Activated CD4-positive, alpha-beta memory T cell treated with anti-CD3 and anti-CD28 coated beads, Interleukin-2, amount 10 ng/mL, durations not matched to agents 7 days and 5 days (primary cell): Measurements from ENCODE around the gene ACVR1B. TPM values are rescaled to one million over a fixed set of nuclear protein-coding genes. Genes with fewer than 3 reads are reported as not detected.
A peak's percentile ranks its signal among the peaks of the same experiment; 100 is the strongest.

ENCODE experiments used
- CTCF ChIA-PET: fragments of 350-600 bp; sonication (Branson Sonifier 250); formaldehyde crosslinking; loops from one replicate; lab custom pipeline; 2021; ENCODE audit warnings: antibody characterized with exemption, inconsistent platforms; lab: Charles Lee
- POLR2A ChIA-PET: fragments of 350-600 bp; sonication (Branson Sonifier 250); formaldehyde crosslinking; loops from one replicate; lab custom pipeline; 2021; ENCODE audit warnings: antibody characterized with exemption; lab: Charles Lee
- DNase-seq: peaks from one replicate; pipeline ENCODE4 v3.0.0-alpha.2; 2020
- H3K27ac Mint-ChIP-seq: one replicate; pipeline ENCODE4 v1.8.0; 2021; ENCODE audit warnings: mild to moderate bottlenecking, mixed read lengths
- H3K27me3 Mint-ChIP-seq: one replicate; pipeline ENCODE4 v1.8.0; 2021; ENCODE audit warnings: mixed read lengths
- H3K36me3 Mint-ChIP-seq: one replicate; pipeline ENCODE4 v1.8.0; 2021; ENCODE audit warnings: low read depth, mixed read lengths
- H3K4me1 Mint-ChIP-seq: one replicate; pipeline ENCODE4 v1.8.0; 2021; ENCODE audit warnings: mixed read lengths
- H3K4me3 Mint-ChIP-seq: one replicate; pipeline ENCODE4 v1.8.0; 2021; ENCODE audit warnings: mild to moderate bottlenecking, mixed read lengths
- H3K9me3 Mint-ChIP-seq: one replicate; pipeline ENCODE4 v1.8.0; 2021; ENCODE audit warnings: mixed read lengths
- total RNA-seq, 2 experiments: library from RNA; stranded (reverse); gene quantifications; one replicate each; pipeline ENCODE4 v1.2.3, GENCODE V29; 2021

ACVR1B gene
- total RNA-seq, 2 experiments from 2014 or later: 4.5 to 5.2 TPM

DNA sequence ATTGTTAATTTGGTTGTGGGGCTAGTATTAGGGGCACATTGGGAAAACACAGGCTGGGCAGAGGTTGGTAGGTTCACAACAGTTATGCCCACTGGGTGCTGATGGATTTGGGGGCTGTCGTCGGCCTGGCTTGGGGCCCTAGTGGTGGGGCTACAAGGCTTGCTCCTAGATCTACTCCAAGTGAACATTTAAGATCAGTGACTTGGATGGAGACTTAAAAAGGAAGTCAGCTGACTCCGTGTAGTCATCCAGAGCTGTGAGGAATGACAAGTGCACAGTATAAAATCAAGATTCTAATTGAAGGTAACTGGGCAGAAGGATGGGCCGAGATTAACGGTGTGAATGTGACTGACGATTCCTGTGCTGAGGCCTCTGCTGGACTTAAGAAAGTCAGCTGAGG lies 86.9 kb downstream of the ACVR1B start:
- CTCF ChIA-PET: interaction anchor here (1.1 to 9.2 kb wide), 3 partner anchors 13 to 30 kb away, joined by 5 to 67 read pairs (median 5); no protein-coding TSS in a partner anchor
- Mint-ChIP-seq H3K9me3 (no peaks in the 10 kb centered on the region), H3K27me3 (peaks cover 16% of the 10 kb centered on the region), H3K4me3 (peak overlapping the region; percentile 31), H3K36me3 (no peaks in the 10 kb centered on the region), H3K27ac (no peak overlapping the region), H3K4me1 (peaks cover 43% of the 10 kb centered on the region)
- POLR2A ChIA-PET: interaction anchor here (2.2 to 4.0 kb wide), 2 partner anchors 13 kb away, joined by 7 to 22 read pairs; partner anchors contain the start of gene NR4A1
- no peak for DNase-seq

DNA sequence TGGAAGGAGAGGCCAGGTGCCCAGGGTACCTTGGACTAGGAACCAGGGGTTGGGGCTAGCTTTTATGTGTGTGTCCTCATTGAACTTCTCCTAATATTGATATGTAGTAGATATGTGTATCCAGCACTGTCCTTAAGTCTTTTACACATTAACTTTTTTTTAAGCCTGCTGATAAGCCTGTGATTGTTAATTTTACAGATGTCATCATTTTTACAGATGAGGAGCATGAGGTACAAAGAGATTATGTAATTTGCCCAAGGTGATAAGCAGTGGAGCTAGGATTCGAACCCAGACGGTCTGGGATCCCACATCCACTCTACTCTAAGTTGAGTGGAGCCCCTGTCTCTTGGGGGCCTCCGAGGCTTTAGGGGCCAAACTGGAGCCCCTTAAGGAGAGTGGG lies 89.5 kb downstream of the ACVR1B start:
- ChIA-PET POLR2A (interaction anchor here (1.5 kb wide), 1 partner anchor 16 kb away, joined by 4 read pairs; no protein-coding TSS in a partner anchor), CTCF (interaction anchor here (1.7 to 9.2 kb wide), 2 partner anchors 10 to 15 kb away, joined by 4 to 67 read pairs; no protein-coding TSS in a partner anchor)
- DNase-seq: no peak
- Mint-ChIP-seq H3K4me3 (no peak overlapping the region), H3K36me3 (no peaks in the 10 kb centered on the region), H3K27ac (no peak overlapping the region), H3K4me1 (peaks cover 35% of the 10 kb centered on the region), H3K9me3 (no peaks in the 10 kb centered on the region), H3K27me3 (peaks cover 3% of the 10 kb centered on the region)

DNA sequence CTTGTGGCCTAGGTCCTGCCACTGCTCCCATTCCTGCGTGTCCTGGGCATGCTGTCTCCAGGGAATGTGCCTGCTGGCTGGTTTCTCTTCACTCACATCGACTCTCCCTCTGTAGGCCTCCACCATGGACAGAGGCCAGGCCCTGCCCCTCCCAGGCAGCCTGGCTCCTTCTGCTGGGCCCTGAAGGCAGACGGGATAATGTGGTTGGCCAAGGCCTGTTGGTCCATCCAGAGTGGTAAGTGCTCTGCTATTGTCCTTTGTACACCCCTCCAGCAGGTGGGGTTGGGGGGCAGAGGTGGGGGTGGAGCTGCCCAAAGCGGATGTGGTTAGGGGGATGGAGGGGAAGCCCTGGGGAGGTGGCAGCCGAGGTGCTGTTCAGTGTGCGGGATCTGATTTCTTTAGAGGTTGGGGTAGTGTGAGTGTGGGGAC lies 90.2 kb downstream of the ACVR1B start:
- H3K27ac Mint-ChIP-seq: peak overlapping the region; percentile 58
- no peaks in the 10 kb centered on the region for H3K9me3 Mint-ChIP-seq
- POLR2A ChIA-PET: interaction anchor here (1.5 kb wide), 1 partner anchor 16 kb away, joined by 4 read pairs; no protein-coding TSS in a partner anchor
- DNase-seq: peak; percentile 36
- CTCF ChIA-PET: interaction anchor here (4.8 to 9.2 kb wide), 2 partner anchors 16 kb away, joined by 33 to 67 read pairs; no protein-coding TSS in a partner anchor
- no peak overlapping the region for H3K4me3 Mint-ChIP-seq
- peaks cover 34% of the 10 kb centered on the region for H3K4me1 Mint-ChIP-seq
- no peaks in the 10 kb centered on the region for H3K36me3 Mint-ChIP-seq
- no peaks in the 10 kb centered on the region for H3K27me3 Mint-ChIP-seq

DNA sequence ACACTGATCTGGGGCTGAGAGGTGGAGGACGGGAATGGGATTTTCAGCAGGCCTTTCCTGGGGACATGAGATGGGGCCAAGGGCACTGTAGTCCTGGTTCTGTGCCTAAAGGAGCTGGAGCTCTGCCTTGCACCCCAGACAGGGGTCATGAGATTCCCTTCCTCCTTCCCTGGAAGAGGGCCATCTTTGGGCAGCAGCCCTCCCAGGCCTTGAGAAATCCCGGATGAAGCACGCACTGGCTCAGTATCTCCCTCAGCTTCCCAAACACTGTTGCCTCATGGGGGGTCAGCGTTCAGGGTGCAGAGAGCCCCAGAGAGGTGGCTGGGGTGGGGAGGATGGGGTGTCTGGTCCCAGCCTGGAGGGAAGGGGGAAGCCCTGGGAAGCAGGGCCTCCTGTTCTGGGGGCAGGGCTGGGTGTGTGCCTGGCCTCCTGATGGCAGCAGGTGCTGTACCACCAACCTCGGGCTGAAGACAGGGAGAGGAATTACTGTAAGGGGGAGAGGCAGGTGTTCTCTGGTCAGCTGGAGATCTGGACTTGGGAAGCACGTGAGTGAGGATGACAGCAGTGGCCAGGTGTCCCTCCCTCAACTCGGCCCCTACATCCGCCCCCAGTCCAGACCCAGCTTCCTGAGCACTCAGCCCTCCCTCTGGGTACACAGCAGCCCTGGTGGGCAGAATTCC lies 91.3 kb downstream of the ACVR1B start:
- Mint-ChIP-seq H3K4me1 (peaks cover 35% of the 10 kb centered on the region), H3K27me3 (no peaks in the 10 kb centered on the region), H3K27ac (no peak overlapping the region), H3K9me3 (no peaks in the 10 kb centered on the region), H3K4me3 (no peak overlapping the region), H3K36me3 (no peaks in the 10 kb centered on the region)
- ChIA-PET POLR2A (interaction anchor here (1.0 to 2.3 kb wide), 2 partner anchors 10 to 18 kb away, joined by 3 to 8 read pairs; no protein-coding TSS in a partner anchor), CTCF (interaction anchor here (0.7 to 4.8 kb wide), 3 partner anchors 9 to 18 kb away, joined by 3 to 33 read pairs (median 4); partner anchors contain the start of gene NR4A1)
- DNase-seq: no peak

DNA sequence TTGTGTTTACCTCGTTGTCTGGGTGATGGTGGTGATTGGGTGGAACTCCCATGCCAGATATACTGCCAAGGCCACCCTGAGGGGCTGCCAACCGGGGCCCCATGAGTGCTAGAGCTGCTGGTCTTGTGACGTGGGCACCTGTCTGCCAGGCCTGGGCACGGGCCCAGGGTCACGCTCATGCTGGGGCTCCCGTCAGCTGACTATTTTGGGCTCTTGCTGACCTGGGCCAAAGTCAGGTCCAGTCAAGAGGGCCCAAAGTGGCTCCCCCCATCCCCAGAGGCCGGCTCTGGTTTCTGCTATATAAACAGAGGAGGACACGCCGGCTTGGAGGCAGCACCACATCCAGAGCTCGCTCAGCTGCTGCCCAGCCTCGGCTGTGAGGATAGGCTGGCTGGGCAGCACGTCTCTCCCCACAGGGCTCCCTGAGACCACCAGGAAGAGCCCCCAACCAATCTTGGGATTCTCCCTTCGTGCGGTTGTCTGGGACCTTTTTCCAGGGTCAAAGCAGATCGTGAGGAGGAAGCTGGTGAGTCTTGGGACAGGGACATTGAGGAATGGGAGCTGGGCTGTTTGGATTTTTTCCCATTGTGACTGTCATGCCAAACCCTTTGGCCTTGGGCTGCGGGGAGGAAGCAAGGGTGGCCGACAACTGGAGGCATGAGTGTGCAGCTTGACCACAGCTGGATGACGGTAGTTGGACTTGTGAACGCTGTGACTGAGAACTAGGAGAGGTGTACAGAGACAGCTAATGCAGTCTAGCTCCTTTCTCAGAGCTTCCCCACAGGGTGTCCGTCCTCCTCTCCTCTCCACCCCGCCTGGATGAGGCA lies 92.1 kb downstream of the ACVR1B start:
- Mint-ChIP-seq H3K36me3 (no peaks in the 10 kb centered on the region), H3K27me3 (no peaks in the 10 kb centered on the region), H3K9me3 (no peaks in the 10 kb centered on the region), H3K4me3 (no peak overlapping the region), H3K27ac (no peak overlapping the region), H3K4me1 (peaks cover 31% of the 10 kb centered on the region)
- ChIA-PET CTCF (interaction anchor here (0.7 to 4.8 kb wide), 6 partner anchors 8 to 26 kb away, joined by 3 to 33 read pairs (median 3); partner anchors contain the start of genes ATG101 and NR4A1), POLR2A (interaction anchor here (1.0 to 2.3 kb wide), 3 partner anchors 11 to 19 kb away, joined by 3 to 8 read pairs (median 3); no protein-coding TSS in a partner anchor)
- no peak for DNase-seq

DNA sequence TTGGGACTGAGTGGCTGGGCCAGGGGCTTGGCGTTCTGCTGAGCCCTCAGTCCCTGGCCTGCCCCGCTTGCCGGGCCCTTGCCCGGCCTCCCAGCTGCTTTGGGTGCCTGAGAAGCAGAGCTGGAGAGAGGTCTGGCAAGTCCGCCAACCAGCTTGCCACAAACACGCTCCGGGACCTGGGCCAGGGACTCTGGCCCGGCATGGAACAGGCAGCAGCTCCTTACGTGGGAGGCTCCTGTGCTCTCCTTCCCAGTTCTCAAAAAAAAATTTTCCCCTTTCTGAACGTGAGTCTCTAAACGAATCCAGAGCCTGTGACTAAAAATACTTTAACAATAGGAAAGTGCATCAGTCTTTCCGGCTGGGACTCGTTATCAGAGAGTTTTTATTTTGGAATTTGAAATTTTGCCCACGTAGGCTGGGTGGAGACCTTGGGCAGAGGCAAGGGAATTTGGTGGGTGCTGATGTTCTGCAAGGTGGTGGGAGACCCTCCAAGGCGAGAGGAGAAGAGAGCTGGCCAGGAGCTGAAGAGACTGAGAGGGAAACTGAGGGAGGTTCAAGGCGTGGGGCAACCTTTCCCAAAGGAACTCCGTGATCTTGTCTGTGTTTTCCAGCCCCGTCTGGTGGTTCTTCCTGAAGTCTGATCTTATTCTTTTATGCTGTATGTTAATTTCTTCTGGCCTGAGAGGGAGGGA lies 92.9 kb downstream of the ACVR1B start:
- no peak for DNase-seq
- Mint-ChIP-seq H3K9me3 (no peaks in the 10 kb centered on the region), H3K4me3 (no peak overlapping the region), H3K27ac (no peak overlapping the region), H3K4me1 (peaks cover 35% of the 10 kb centered on the region), H3K36me3 (no peaks in the 10 kb centered on the region), H3K27me3 (peaks cover 4% of the 10 kb centered on the region)
- CTCF ChIA-PET: interaction anchor here (0.9 to 4.8 kb wide), 5 partner anchors 12 to 26 kb away, joined by 3 to 33 read pairs (median 3); partner anchors contain the start of gene ATG101
- POLR2A ChIA-PET: interaction anchor here (1.1 to 2.3 kb wide), 3 partner anchors 12 to 24 kb away, joined by 3 to 8 read pairs (median 3); no protein-coding TSS in a partner anchor

DNA sequence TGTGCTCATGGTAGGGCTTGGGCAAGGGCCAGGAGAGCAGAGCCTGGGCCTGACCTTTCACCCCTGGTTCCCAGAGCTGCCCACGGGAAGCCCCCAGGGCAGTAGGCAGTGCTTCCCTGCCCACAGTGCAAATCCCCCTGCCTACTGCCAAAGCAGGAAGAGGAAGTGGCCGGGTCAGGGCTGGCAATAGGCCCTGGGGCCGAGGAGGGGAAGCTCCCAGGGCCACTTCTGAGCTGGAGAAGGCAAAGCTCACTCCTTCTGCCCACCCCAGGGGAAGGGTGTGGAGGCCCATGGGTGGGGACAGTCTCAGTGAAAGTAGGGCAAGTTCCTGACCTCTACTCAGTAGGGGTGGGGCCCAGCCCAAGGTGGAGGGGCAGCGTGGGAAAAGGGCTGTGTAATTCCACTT lies 94.3 kb downstream of the ACVR1B start:
- no peak for DNase-seq
- H3K27me3 Mint-ChIP-seq: peaks cover 6% of the 10 kb centered on the region
- no peaks in the 10 kb centered on the region for H3K36me3 Mint-ChIP-seq
- POLR2A ChIA-PET: interaction anchor here (0.9 to 1.6 kb wide), 4 partner anchors 10 to 26 kb away, joined by 3 to 5 read pairs (median 3); no protein-coding TSS in a partner anchor
- H3K4me1 Mint-ChIP-seq: peaks cover 46% of the 10 kb centered on the region
- CTCF ChIA-PET: interaction anchor here (0.6 to 4.8 kb wide), 2 partner anchors 16 to 20 kb away, joined by 3 to 33 read pairs; no protein-coding TSS in a partner anchor
- no peak overlapping the region for H3K27ac Mint-ChIP-seq
- H3K9me3 Mint-ChIP-seq: no peaks in the 10 kb centered on the region
- H3K4me3 Mint-ChIP-seq: no peak overlapping the region

Other genes with a start within 250 kb of the ACVR1B start
- gene FIGNL2, start 103.0 kb upstream of the ACVR1B start, total RNA-seq: under 1 TPM; 0.23 to 0.33 TPM
- gene ANKRD33, start 63.6 kb upstream of the ACVR1B start, total RNA-seq: not detected
- not detected for gene ACVRL1, start 44.2 kb upstream of the ACVR1B start, total RNA-seq
- 1 to 10 TPM; 5.8 to 7.4 TPM for gene TAMALIN, start 55.2 kb downstream of the ACVR1B start, total RNA-seq
- gene NR4A1, start 99.7 kb downstream of the ACVR1B start, total RNA-seq: 10 to 100 TPM; 10.0 to 10.5 TPM
- 10 to 100 TPM; 30.5 to 30.8 TPM for gene ATG101, start 118.3 kb downstream of the ACVR1B start, total RNA-seq
- not detected for gene SMIM41, start 128.0 kb downstream of the ACVR1B start, total RNA-seq
- not detected for gene KRT80, start 240.3 kb downstream of the ACVR1B start, total RNA-seq